HG02759 (cell line): Measurements from ENCODE around the gene EIF4EBP3.

Experiments
- ATAC-seq: cut with Tn5 transposase; IDR thresholded peaks from one replicate; pipeline ENCODE4 v1.9.1; 2021; ENCODE audit warnings: mild to moderate bottlenecking, moderate library complexity; ENCODE audit not compliant: unreplicated experiment

The EIF4EBP3 gene

GRCh38 chr5:140556438-140556837, 9.0 kb downstream of the EIF4EBP3 start:
- no peak for ATAC-seq

- peak; percentile 97 for ATAC-seq
These were observed 9.8 kb downstream of the EIF4EBP3 start, which contains the start of gene SRA1 for GRCh38 chr5:140557136-140557805. Gene SRA1 (minus strand): TSS chr5:140557473. CDS start chr5:140557452, 21 bp downstream.

- ATAC-seq: no peak
These were observed 10.5 kb downstream of the EIF4EBP3 start for GRCh38 chr5:140557965-140558364.

- no peak for ATAC-seq
These were observed 11.1 kb downstream of the EIF4EBP3 start for GRCh38 chr5:140558542-140558941.

GRCh38 chr5:140560227-140560626, 12.8 kb downstream of the EIF4EBP3 start:
- ATAC-seq: no peak

GRCh38 chr5:140561753-140562523, 14.5 kb downstream of the EIF4EBP3 start:
- ATAC-seq: no peak

GRCh38 chr5:140563596-140563995, 16.1 kb downstream of the EIF4EBP3 start:
- ATAC-seq: no peak

- peak; percentile 90 for ATAC-seq
These were observed 16.9 kb downstream of the EIF4EBP3 start, which contains the start of the genes APBB3 and SLC35A4 for GRCh38 chr5:140564196-140565023. Gene APBB3 (minus strand): TSS chr5:140564598. CDS start chr5:140564245, 353 bp downstream. Gene SLC35A4 (plus strand): TSS chr5:140564828. CDS start chr5:140567170, 2,342 bp downstream.

- ATAC-seq: no peak
These were observed 17.7 kb downstream of the EIF4EBP3 start for GRCh38 chr5:140565024-140565779.

GRCh38 chr5:140565780-140566095, 18.3 kb downstream of the EIF4EBP3 start:
- ATAC-seq: no peak

GRCh38 chr5:140566665-140567064, 19.2 kb downstream of the EIF4EBP3 start:
- ATAC-seq: no peak

GRCh38 chr5:140567136-140567818, 19.8 kb downstream of the EIF4EBP3 start:
- ATAC-seq: no peak

GRCh38 chr5:140567871-140568270, 20.4 kb downstream of the EIF4EBP3 start:
- ATAC-seq: no peak

GRCh38 chr5:140568443-140569063, 21.1 kb downstream of the EIF4EBP3 start:
- ATAC-seq: no peak

GRCh38 chr5:140569197-140569596, 21.7 kb downstream of the EIF4EBP3 start:
- peak; percentile 15 for ATAC-seq

GRCh38 chr5:140570058-140570457, 22.6 kb downstream of the EIF4EBP3 start:
- ATAC-seq: no peak

- ATAC-seq: no peak
These were observed 23.0 kb downstream of the EIF4EBP3 start for GRCh38 chr5:140570488-140570887.

- no peak for ATAC-seq
These were observed 23.6 kb downstream of the EIF4EBP3 start for GRCh38 chr5:140571105-140571504.

GRCh38 chr5:140573683-140574082, 26.2 kb downstream of the EIF4EBP3 start:
- ATAC-seq: no peak

- no peak for ATAC-seq
These were observed 26.7 kb downstream of the EIF4EBP3 start for GRCh38 chr5:140574165-140574564.
